EL (cell line): Measurements from ENCODE around the gene METTL15.
"Not testable (repeated sequence)": the region's sequence is repeated elsewhere in the genome, so short reads cannot be mapped to it uniquely, and the experiment has no call there.

Source experiments
- DNase-seq: peaks from one replicate; pipeline ENCODE4 v3.0.0-alpha.2; 2016

The METTL15 gene

GRCh38 chr11:28110821-28111200, 2.6 kb downstream of the METTL15 start:
- no peak for DNase-seq

- DNase-seq, result no peak
Measured at GRCh38 chr11:28114116-28114515, 5.9 kb downstream of the METTL15 start.

DNA sequence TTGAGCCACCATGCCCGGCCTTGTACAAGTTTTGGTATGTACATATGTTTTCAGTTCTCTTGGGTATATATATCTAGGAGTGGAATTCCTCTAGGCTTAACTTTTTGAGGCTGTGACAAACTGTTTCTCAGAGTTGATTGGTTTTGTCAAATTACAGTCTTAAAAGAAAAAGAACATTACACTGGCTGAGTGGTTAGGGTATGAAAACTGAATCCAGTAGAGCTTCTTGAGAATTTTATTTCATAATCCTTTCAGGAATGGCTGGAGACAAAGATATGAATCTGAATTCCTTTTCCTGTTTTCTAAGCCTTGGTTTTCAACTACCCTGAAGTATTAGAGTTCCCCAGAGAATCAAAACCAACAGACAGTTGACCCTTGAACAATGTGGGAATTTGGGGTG, 6.5 kb downstream of the METTL15 start:
- no peak for DNase-seq

DNA sequence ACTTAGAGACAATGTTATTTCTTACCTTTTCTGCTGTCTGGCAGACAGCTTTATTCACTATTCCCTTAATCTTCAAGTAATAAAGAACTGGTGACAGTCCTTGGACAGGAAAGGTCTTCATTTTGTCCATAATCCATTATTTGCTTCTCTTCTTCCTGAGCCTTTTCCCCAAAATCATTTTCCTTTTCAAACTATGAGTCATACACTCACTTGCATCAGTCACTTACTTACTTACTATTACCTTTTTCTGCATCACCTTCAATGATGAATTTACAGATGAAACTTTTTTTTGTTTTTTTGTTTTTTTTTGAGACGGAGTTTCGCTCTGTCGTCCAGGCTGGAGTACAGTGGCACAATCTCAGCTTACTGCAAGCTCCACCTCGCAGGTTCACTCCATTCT, 9.5 kb downstream of the METTL15 start:
- no peak for DNase-seq

GRCh38 chr11:28123151-28123581, 15.0 kb downstream of the METTL15 start:
- peak; percentile 65 for DNase-seq

- DNase-seq, result no peak
Measured at GRCh38 chr11:28132548-28132947, 24.4 kb downstream of the METTL15 start.

DNA sequence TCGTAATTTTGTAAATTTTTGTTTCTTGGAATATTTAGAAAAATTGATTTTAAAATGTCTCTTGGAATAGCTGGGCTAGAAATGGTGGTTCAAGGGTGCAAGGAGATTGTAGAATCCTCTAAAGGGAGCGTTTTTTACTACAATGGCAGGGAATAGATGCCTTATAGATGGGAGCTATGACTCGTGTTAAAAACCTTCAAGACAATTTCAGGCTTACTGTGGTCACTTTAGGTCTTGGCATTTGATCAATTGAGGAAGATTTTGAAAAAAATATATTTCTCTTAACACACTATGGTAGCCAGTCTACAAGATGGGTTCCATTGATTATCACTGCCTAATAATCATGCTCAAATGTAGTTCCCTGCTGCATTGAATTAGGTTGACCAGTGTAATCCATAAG, 25.0 kb downstream of the METTL15 start:
- DNase-seq, result peak; percentile 68

GRCh38 chr11:28136157-28136556, 28.0 kb downstream of the METTL15 start:
- DNase-seq, result not testable (repeated sequence)

DNA sequence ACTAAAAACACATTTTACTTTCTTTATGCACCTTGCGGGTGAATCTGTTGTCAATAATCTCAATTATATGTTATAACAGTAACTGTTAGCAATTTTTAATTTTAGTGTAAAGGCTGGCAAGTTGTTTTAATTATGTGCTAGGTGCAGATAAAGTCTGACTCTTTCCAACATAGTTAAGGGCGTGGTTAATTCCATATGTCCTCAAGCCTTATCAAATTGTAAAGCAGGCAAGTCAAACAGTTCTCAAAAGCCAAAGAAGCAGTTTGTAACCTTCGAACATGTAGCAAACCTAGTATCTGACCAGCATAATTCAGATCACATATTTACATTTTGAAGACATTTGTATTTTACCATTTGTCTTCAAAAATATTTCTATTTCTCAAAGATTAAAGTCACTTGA, 29.2 kb downstream of the METTL15 start:
- DNase-seq, result no peak

- DNase-seq, result no peak
Measured at GRCh38 chr11:28137832-28138231, 29.6 kb downstream of the METTL15 start.

DNA sequence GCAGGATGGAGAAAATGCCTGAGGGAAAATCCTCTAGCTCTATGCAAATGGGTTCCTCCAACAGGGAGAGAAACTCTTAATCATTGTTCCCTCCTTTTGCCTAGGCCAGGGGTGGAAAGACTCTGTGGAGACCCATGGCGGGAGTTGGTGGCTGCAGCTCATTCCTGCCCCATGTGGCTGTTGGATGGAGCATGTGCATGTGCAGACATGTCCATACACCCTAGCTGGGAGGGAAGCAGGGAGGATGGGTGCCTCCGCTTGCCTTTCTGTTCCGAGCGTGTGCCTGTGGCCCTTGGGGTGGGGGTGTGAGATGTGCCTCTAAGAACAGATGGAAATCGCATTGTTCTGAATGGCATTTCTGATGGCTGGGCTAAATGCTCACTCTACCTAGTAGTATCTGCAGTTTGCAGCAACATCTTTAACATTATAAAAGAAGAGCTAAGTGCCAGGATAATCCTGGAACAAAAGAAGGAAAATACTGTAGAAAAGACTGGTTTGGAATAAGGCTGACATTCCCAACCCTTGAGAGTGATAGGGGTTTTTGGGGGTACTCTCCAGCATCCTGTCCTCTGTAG, 31.7 kb downstream of the METTL15 start:
- DNase-seq, result no peak

DNA sequence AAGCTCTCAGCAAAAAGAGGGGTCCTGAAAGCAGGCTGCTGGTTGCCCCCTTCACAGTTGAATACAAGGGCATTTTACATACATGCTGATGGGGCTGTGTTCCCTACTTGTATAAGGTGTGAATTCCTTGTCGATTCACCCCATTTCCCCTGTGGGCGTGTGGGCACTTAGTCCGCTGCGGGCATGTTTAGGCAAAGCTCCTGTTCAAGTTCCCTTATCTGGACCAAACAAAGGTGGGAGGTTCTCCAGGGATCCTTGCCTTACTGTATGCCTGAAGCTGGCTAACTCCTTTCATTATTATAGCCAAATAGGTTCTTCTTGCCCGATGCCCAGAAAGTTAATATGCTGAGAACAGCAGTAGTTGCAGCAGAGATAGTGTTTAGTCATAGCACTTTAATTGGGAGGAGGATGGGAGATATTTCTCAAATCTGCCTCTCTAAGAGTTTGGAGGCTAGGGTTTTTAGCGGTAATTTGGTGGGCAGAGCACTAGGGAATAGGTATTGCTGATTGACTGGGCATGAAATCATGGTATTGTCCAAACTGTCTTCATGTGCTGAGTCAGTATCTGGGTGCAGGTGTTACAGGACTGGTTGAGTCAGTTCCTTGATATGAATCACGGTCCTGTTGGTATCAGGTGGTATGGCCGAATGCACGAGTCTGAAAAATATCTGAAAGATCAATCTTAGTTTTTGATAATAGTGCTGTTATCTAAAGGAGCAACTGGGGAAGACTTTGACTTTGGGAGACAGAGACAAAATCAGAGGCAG, 32.7 kb downstream of the METTL15 start:
- no peak for DNase-seq

DNA sequence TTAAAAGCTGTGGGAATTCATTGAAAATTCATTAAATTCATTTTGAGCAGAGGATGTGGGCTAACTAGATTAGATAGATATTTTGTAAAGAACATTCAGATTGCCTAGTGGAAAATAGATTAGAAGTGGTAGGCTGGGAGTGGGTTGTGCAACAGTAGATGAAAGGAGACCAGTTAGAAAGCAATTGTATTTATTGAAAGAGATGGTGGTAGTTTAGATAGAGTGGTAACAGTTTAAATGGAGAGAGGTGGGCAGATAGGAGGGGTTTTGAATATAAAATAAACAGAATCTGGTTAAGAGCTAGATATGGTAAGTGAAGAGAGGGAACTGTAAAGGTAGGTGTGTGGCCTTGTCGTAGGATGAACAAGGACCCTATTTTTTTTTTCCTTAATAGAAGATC, 34.5 kb downstream of the METTL15 start:
- no peak for DNase-seq

GRCh38 chr11:28144808-28145207, 36.6 kb downstream of the METTL15 start:
- DNase-seq, result no peak

DNA sequence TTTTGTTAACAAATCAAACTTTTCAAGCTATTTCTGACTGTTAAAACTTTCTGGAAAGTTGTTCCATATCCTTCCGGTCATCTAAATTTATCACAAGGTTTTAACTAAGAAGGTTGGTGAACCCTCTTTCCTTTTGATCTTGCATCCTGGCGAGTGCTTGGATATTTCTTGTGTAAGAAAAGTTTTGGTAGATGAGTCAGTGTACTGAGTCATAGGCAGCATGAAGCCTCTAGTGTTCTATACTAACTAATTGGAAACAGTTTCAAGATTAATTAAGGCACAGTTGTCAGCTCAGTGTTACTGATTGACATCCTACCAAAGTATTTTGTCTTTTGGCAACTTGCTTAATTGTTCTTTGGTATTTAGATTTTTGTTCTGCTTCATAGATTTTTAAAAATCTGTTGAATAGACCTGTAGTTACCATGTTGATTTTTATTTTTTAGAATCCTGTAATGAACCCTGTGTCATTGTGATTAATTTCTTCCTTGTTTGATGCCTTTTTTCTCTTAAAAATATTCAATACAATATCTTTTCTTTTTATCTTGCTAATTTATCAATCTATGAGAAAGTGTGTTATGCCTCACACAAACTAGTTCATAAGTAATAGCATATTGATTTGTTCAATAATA, 38.0 kb downstream of the METTL15 start:
- DNase-seq, result peak; percentile 92

GRCh38 chr11:28152743-28153142, 44.6 kb downstream of the METTL15 start:
- DNase-seq, result no peak

GRCh38 chr11:28153586-28153985, 45.4 kb downstream of the METTL15 start:
- peak; percentile 57 for DNase-seq

GRCh38 chr11:28168718-28169117, 60.5 kb downstream of the METTL15 start:
- DNase-seq, result no peak

GRCh38 chr11:28169816-28170215, 61.6 kb downstream of the METTL15 start:
- peak; percentile 27 for DNase-seq

DNA sequence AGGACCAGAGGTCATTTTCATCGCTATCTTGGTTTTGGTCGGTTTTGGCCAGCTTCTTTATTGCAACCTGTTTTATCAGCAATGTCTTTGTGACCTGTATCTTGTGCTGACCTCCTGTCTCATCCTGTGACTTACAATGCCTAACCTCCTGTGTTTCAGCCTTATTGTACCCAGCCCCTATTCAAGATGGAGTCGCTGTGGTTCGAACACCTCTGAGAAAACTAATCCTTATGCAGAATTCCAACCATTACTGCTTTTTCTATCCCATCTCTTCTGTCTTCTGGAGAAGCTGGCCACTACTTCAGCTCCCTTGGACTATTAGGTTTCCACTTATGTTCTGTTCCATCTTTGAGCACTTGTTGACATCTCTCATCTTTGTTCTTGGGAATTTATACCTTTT, 62.6 kb downstream of the METTL15 start:
- DNase-seq, result no peak

- peak; percentile 72 for DNase-seq
Measured at GRCh38 chr11:28176351-28176750, 68.2 kb downstream of the METTL15 start.

- DNase-seq, result no peak
Measured at GRCh38 chr11:28195449-28195848, 87.3 kb downstream of the METTL15 start.

GRCh38 chr11:28209906-28210305, 101.7 kb downstream of the METTL15 start:
- no peak for DNase-seq

- not testable (repeated sequence) for DNase-seq
Measured at GRCh38 chr11:28222063-28222462, 113.9 kb downstream of the METTL15 start.
